Dermis microvascular lymphatic vessel endothelial cell (primary cell): Measurements from ENCODE around the gene BOC. TPM values are rescaled to one million over a fixed set of nuclear protein-coding genes. Genes with fewer than 3 reads are reported as not detected.
"Not testable (repeated sequence)": the region's sequence is repeated elsewhere in the genome, so short reads cannot be mapped to it uniquely, and the experiment has no call there.

Source experiments
- DNase-seq, 2 donors: peaks; one replicate each; pipeline versions ENCODE4 v3.0.0 to v3.0.0-alpha.2; 2010; ENCODE audit warnings: low read depth in 2 of 2
- total RNA-seq: library from RNA; depleted of rRNA; stranded (reverse); fragments of >200 nt; gene quantifications from 2 replicates; pipeline ENCODE4 v1.2.1, GENCODE V29; 2014

BOC gene, protein sequence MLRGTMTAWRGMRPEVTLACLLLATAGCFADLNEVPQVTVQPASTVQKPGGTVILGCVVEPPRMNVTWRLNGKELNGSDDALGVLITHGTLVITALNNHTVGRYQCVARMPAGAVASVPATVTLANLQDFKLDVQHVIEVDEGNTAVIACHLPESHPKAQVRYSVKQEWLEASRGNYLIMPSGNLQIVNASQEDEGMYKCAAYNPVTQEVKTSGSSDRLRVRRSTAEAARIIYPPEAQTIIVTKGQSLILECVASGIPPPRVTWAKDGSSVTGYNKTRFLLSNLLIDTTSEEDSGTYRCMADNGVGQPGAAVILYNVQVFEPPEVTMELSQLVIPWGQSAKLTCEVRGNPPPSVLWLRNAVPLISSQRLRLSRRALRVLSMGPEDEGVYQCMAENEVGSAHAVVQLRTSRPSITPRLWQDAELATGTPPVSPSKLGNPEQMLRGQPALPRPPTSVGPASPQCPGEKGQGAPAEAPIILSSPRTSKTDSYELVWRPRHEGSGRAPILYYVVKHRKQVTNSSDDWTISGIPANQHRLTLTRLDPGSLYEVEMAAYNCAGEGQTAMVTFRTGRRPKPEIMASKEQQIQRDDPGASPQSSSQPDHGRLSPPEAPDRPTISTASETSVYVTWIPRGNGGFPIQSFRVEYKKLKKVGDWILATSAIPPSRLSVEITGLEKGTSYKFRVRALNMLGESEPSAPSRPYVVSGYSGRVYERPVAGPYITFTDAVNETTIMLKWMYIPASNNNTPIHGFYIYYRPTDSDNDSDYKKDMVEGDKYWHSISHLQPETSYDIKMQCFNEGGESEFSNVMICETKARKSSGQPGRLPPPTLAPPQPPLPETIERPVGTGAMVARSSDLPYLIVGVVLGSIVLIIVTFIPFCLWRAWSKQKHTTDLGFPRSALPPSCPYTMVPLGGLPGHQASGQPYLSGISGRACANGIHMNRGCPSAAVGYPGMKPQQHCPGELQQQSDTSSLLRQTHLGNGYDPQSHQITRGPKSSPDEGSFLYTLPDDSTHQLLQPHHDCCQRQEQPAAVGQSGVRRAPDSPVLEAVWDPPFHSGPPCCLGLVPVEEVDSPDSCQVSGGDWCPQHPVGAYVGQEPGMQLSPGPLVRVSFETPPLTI
- 0.13 TPM in 1 of 2 replicates, not detected in the other for total RNA-seq

DNA sequence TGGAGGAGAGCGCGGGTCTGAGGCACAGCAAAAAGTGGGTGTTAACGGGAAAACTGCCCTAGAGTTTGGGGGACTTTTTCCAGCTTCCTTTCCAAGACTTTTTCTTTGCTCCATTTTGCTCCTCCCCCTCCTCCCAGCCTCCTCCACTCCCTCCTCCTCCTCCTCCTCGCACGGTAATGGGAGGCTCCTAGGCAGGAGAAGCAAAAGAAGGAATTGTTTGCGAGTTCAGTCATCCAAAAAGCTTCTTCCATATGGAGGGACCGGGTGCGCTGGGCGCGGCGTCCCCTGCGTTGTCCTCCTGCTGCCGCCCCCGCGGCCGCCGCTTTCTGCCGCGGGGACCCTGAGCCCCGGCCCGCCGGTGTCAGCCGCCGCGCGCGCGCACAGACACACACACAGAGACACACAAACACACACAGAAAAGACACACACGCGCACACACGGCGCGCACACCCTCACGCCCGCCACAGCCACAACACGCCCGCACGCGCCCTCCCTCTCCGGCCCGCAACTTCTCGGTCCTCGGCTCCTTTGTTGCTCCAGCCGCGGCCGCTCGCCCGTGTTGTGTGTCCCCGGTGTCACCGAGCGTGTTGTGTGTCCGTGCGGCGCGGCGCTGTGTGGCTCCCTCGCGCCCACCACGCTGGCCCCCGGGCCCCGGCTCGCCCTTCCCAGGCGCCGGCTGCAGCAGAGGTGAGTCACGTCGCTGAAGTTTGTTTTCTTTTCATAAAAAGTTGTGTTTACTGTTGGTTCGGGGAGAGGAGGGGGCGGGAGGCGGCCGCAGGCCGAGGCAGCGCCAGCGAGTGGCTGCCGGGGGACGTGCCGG, at the start of gene BOC:
Gene BOC (plus strand): TSS at position 228 of the 820 bp plus-strand sequence. CDS start 38,246 bp downstream, outside the sequence.
- peak in 1 of 2 donors; percentile 26 for DNase-seq

DNA sequence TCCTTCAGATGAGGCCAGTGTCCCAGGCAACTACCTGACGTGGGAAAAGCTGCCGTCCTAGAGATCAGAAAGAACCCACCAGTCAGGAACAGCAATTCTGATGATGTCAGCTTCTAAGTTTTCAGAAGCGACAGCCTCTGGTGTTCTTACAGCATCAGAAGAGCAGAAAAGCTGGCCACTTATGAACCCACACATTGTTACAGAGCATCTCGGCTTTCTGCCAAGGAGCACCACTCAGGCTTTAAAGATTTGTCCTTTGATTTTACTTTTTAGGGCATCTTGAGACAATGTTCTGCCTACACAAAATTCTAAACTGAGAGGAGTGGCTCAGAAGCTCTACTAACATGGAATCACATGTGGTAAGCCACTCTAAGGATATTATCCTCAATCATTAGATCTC, 49.7 kb upstream of the BOC start:
- DNase-seq, result no peak

DNA sequence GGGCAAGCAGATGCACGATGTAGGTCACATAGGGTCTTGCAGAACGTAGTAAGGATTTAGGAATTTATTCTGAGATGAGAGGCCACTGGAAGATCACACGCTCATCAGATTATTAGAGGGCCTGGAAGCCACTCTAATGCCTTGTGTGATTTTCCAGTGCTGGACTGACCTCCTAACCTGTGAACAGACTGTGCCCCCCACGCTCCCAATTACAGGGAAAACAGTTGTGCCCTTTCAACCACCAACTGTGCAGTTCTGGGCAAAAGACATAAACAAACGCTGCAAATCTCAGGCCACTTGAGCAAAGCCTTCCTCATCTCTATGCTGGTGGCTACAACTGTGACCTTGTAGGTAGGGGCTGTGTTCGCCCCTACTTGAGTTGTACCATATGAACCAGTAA, 48.2 kb upstream of the BOC start:
- no peak for DNase-seq

DNA sequence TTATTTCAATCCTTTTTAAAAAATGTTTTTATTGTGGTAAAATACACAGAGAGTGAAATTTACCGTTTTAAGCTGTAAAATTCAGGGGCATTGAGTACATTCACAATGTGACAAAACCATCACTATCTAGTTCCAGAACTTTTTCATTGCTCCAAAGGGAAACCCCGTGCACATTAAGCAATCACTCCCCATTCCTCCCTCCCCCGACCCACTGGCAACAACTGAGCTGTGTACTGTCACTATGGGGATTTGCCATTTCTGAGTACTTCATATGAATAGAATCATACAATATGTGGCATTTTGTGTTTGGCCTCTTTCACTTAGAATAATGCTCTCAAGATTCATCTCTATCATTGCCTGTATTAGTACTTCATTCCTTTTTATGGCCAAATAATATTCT, 45.5 kb upstream of the BOC start:
- no peak for DNase-seq

DNA sequence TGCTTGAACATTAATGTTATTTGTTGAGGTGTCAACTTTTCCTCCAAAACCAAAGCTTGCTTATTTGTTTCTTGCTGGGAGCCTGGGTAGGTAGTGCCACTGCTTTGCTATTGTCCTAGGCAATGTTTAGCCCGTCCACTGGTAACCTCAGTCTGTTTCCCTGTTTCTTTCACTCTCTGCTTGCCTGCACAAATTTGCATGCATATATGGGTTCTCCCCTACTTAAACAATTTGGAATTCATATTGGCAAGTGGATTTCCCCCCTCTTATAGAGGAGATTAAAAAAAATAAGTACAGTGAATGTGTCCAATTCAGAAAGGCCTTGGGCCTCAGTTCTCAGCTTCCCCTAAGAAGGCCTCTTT, 45.0 kb upstream of the BOC start:
- no peak for DNase-seq

DNA sequence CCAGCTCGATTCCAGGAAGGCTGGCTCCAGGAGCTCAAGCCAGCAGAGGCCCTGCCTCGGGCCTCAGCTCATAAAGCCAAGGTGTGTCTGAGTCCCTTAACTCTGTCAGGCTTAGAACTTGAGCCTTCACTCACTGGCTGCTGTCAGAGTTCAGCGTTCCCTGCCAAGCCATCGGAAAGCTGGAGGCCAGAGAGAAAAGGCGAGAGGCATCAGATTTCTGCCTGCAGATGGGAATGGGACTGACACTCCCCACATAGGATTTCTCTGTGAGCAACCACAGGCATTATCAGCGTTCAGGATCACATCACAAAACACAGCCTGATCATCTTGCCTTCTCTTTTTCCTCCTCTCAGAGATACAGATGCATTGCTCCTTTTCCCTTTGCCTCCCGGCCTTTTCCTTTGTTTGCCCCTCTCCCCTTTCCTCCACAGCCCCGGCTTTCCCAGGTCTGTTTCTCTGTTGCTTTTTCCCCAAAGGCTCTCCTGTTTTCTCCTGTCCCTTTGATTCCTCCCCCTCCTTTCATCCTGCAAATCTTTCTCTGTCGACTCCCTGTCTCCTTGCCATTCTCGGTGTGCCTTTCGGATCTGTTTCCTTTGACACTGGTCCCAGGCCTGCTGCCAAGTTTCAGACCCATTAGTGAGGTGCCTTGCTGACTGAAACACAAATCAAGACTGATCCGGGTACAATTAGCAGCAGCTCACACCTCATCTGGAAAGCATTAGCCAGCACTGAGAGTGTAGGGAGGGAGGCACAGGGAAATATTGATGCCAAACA, 44.5 kb upstream of the BOC start:
- no peak for DNase-seq

DNA sequence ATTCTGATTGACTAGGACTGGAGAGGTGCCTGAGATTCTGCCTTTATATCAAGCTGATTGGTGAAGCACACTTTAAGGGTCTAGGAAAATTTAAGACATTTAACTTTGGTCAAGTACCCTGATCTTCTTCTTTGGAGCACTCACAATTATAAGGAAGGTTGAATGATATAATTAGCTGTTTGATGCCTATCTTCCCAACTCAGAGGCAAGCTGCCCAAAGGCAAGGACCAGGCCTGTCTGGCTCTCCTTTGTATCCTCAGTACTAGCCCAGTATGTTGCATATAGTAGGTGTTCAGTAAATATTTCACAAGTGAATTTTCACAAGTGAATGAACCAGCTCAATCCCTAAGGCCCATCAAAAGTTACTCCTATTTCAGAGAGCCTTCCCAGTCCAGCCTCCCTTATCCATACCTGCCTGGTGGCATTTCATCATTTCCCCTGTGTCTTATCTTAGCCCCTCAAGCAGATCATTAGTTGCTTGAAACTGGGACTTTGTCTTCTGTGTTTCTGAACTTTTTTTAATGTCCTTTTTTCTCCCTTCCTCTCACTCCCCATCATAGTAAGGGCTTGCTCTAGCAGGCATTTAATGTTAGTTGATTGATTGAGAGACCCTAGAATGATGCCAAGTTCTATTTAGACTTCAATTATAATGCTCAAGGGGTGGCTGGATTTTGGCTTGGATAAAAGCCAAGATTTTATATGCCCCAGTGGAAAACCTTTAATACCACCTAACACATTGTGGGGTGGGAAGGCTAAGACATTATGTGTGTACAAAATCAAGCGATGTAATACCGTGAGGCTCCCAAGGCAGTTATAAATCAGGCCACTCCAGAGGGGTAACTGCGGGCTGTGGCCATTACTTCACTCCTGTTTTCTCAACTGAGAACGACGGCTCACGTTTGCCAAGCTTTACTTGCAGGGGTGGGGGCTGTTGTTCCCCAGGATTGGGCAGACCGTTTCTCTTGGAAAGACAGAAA, 43.2 kb upstream of the BOC start:
- no peak for DNase-seq

DNA sequence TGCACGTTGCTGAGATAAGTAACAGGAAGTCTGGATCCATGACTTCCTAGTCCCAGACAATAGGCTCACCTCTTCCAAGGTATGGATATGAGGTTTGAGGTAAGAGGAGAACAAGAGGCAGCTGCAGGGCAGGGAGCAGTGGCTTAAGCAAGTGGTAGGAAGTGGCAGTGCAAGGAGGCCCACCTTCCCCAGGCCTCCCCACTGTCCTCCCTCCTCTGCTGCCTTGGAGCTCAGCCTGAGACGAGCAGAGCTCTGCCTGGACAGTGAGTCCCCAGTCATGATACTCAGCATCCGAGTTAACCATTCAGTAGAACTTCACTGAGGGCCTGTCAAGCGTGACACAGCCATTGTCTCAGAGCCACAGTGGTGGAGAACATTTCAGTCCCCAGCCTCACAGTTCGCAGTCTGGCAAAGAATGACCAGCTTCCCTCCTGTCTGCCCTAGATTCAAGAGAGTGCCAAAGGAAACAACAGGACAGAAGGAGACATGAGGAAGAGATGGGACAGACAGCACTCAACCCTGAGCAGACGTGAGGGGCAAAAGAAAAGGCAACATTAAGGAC, 41.4 kb upstream of the BOC start:
- DNase-seq, result no peak

DNA sequence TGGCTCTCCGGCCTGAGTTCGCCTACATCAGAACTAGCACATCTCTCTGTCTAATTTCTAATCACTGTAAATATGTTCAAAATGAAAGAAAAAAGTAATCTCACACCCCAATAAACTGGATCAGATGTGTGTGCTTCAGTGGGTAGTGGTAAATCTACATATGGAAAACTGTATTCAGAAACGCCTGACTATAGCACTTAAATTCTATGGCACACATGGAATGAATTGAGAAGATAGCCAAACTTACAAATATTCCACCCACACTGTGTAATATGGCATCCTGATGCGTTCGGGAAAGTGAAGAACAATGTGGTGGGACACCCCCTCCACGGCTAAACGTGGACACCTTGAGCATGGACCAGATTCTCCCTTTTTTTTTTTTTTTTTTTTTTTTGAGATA, 40.6 kb upstream of the BOC start:
- DNase-seq, result no peak

DNA sequence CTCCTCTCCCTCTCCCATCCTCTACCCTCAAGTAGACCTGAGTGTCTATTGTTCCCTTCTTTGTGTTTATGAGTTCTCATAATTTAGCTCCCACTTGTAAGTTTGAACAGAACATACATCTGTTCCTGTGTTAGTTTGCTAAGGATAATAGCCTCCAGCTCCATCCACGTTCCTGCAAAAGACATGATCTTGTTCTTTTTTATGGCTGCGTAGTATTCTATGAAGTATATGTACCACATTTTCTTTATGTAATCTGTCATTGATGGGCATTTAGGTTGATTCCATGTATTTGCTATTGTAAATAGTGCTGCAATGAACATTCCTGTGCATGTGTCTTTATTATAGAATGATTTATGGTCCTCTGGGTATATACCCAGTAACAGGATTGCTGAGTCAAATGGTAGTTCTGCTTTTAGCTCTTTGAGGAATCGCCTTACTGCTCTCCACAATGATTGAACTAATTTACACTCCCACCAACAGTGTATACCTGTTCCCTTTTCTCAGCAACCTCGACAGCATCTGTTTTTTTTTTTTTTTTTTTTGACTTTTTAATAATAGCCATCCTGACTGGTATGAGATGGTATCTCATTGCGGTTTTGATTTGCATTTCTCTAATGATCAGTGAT, 39.6 kb upstream of the BOC start:
- DNase-seq, result not testable (repeated sequence)

DNA sequence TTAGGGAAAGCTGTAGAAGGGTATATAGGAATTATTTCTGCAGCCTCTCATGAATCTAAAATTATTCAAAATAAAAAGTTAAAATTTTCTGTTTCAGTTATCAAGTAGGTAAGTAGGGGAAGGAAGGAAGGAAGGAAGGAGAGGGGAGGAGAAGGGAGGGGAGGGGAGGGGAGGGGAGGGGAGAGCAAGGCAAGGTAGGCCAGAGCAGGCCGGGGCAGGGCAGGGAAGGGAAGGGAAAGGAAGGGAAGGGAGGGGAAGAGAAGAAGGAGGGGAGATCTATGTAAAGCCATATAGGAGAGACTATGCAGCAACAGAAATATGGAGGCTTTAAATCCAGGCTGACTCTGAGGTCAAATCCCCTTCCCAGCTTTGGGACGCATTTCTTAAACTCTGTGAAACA, 38.3 kb upstream of the BOC start:
- no peak for DNase-seq

DNA sequence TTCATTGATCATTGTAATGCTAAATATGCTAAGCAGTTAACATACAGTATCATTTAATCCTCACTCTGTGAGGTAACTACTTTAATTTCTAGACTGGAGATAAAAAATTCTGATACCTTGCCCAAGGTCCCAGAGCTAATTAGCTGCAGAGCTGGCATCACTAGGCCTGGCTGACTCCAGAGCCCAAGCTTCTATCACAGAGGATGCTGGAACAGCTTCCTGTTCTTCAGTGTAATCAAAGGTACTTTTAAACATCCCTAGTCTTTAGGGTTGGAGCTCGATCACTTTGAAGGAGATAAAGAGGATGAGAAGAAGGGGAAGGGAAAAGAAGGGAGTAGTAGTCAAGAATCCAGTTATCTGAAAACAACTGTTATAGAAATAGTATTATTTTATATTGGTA, 37.1 kb upstream of the BOC start:
- no peak for DNase-seq

DNA sequence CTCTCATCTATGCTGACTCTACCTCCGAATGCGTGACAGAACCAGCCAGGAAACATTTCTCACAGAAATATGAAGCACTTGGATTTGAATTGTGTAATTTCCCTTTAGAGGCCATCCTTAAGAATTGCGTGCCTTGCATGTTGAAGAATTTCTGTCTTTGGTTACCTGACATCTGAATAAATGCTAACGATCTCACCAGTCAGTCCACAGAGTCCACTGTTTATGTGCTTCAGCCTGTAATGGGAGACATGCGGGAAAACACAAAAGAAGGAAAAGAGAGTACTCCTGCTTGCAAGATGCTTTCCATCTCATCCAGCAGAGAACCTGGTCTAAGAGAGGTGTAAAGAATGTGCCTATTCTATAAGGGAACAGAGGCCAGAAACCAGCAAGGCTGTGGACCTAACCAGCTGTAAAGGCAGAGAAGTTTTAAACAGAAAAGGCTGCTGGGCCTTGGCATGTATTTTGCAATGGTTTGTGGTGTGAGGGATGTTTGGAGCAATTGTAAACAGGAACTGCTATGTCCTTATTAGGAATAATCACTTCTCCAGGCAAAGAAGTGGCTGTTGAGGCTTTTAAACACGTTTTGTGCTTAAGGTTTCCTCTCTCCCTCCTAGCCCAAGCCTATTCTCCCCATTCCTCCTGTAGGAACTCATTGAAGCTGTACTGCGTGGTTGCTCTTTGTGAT, 36.4 kb upstream of the BOC start:
- no peak for DNase-seq

DNA sequence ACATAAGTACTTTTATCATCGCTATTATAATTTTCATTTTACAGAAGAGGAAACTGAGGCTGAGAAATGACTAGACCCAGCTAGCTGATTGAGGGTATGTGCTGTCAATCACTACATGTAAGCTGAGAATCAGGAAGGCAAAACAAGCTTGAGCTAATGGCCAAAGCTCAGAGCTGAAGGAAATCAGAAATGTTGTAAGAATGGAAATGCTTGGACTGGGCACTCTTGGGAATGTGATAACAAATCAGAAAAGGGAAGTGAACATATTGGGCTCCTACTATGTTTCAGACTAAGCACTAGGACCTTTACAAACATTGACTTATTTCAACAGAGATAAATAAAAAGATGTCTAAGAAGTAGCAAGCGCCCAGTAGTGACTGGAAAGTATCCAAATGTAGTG, 33.8 kb upstream of the BOC start:
- DNase-seq, result no peak

DNA sequence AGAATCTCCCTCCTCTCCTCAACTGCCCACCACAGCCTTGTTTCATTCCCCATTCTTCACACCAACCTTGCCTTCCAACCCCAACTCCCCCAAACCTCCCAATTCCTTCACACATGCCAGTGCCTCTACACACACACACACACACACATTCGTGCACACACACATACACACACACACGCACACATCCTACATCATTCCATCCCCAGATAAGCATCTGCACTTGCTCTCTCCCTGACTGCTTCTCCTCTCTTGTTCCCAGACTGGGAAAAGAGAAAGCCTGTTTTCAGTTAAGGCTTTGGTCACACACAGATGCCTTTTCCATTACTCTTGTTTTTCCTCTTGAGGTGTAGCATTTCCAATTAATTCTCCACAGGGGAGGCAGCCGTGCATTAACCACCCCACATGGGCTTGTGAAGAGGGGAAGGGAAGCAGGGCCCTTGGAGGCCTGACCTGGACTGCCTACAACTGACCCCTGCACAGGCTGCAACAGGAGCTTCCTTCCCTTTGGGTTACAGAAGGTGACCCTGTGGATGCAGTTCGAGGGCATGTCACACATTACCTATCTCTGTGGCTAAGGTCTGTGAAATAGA, 32.0 kb upstream of the BOC start:
- DNase-seq, result no peak

DNA sequence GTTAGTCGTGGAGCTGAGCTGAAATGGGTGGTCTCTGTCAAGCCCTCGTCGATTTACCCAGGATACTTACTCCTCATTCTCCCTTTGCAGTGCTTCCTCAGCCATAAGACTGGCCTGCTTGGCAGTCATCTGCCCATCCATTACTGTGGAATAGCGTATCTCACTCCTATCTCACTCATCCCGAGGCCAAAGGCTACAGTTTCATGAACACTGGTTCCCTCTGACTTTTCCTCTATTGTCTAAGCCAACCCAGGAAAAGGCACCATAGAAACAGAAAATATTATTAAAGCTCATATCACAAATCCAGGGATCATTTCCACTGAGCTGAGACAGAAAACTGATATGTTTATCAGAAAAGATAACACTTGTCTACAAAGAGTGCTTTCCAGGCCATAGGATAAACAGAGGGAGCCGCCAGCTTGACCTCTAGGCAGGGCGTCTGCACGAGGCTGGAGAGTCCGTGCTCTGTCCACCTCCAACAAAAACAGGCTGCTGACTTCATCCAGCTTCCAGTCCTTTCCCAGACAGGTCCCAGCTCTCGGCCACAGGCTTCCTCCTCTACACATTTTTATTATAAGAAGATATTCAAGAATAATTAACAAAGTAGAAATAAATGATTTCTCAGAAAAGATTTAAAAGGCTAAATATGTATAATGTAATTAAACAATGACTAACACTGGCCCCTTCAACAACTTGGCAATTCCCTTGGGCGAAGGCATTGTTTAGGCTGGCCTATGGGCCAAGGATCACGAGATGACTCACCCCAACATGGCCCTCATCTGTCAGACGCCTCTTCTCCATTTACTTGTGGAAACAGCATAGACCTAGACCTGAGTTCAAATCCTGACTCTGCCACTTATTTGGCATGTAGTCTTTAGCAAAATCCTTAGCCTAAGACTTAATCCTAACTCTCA, 27.4 kb upstream of the BOC start:
- DNase-seq, result peak in 1 of 2 donors; percentile 4
